Anterior cingulate cortex (tissue), 58 donors: ENCODE results near the gene CERT1.

Source experiments
- DNase-seq, 58 donors: peaks; one replicate each; lab custom pipeline; 2025; lab: John Stamatoyannopoulos, UW

The CERT1 gene

DNA sequence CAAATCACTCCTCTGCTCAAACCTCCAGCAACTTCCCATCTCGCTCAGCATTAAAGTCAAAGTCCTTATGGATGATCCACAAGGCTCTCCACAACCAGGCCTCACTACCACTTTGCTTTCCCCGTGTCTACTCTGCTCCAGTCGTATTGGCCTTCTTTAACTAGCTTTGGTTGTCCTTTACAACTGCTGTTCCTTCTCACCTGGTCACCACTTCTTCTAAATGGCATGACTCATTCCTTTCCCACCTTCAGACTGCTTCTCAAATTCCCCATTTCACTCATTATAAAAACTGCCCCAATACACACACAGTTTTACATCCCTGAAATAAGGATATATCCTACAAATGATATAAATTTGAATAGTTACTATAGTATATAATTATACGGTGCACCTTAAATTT, 30.4 kb downstream of the CERT1 start:
- no peak for DNase-seq

DNA sequence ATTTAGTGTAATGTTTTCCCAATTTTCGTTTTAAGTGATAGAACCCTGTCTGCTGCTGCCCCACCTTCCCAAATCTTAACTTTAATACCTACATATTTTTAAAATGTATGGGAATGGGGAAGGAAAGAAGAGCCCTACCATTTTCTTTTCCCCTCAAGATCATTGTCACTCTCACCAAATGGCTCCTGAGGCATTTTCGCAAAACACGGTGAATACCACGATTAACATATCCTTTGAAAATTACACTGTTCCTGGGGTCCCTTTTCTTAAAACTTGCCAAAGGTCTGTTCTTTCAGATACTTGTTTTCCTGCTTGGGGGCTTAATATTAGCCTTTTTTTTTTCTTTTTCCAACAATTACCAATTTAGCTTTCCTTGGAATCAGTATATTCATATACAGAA, 36.1 kb downstream of the CERT1 start:
- no peak for DNase-seq

GRCh38 chr5:75473463-75473862, 38.0 kb downstream of the CERT1 start:
- no peak for DNase-seq

- DNase-seq, result no peak
Measured at GRCh38 chr5:75472973-75473372, 38.5 kb downstream of the CERT1 start.

DNA sequence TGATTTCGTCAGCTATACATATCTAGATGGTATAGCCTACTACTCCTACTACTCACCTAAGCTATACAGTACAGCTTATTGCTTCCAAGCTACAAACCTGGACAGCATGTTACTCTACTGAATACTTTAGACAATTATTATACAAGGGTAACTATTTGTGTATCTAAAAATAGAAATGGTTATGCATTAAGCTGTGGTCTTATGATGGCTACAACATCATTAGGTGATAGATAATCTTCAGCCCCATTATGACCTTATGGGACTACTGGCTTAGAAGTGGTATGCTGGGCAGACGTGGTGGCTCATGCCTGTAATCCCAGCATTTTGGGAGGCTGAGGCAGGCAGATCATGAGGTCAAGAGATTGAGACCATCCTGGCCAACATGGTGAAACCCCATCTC, 40.2 kb downstream of the CERT1 start:
- no peak for DNase-seq

- DNase-seq, result no peak
Measured at GRCh38 chr5:75469017-75469416, 42.4 kb downstream of the CERT1 start.

GRCh38 chr5:75468593-75468992, 42.8 kb downstream of the CERT1 start:
- DNase-seq, result no peak

DNA sequence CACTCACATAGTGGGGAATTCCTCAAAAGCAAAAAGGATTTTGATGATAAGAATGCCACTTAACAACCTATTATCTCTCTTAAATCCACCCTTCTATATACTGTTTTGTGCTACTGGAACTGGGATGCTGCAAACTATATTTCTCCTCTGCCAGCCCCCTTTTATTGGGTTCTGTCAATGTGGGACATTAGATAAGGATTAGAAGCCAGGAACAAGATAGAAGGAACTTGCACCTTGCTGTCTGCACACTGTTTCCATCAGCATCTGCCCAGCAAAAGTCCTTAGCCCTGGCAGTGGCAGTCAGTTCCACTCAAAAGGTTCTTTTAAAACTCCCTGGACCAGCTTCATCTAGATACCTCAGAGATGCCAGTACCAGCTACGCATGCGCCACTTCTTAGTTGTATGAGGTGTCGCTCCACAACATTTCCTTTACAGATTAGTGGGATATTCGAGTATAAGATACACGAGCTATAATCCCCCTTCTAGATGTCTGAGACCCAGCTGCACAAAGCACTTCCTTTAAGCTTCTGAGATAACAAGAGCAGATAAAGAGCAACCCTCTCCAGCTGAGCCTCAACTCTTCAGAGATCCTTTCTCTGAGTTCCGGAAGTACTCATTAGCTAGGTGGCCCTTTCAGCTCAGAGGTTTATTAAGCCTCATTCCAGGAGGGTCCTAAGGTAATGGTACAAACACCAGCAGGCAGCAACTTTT, 45.3 kb downstream of the CERT1 start:
- no peak for DNase-seq

DNA sequence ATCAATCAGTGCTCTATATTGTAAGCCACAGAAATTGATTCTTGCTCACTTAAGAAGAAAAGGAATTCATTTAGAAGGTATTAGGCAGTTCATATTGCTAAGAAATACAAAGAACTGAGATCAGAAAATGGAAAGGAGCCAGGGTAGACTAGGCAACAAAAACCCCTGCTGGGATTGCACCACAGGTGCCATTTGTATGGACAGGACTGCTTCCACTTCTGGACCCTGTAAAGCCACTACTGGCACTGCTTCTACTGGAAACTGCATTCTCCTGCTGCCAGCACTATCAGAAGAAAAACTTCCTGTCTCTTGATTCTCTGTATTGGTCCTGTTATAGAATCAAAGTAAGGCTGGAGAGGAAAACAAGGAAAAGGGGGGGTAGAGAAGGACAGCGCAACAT, 45.9 kb downstream of the CERT1 start:
- peak in 6 of 58 donors; percentile 0 to 12 (median 3) for DNase-seq

DNA sequence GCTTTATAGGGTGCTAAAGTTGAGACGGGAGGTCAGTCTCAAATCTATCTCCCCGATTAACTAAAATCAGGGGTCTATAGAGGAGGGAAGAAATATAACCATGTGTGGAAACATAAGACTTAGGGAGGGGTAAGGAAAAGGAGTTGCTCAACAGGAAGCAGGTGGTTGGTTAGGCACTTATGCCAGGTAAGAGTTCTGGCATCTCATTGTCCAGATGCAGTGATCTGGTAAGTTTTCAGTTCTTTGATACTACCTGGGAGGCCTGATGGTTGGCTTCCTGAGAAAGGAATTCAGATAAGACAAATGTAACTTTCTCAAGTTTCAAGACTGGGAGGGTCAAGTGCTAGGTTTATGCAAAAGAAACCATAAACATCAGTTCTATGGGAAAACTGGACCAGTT, 47.7 kb downstream of the CERT1 start:
- no peak for DNase-seq

GRCh38 chr5:75461679-75462078, 49.8 kb downstream of the CERT1 start:
- DNase-seq, result no peak

DNA sequence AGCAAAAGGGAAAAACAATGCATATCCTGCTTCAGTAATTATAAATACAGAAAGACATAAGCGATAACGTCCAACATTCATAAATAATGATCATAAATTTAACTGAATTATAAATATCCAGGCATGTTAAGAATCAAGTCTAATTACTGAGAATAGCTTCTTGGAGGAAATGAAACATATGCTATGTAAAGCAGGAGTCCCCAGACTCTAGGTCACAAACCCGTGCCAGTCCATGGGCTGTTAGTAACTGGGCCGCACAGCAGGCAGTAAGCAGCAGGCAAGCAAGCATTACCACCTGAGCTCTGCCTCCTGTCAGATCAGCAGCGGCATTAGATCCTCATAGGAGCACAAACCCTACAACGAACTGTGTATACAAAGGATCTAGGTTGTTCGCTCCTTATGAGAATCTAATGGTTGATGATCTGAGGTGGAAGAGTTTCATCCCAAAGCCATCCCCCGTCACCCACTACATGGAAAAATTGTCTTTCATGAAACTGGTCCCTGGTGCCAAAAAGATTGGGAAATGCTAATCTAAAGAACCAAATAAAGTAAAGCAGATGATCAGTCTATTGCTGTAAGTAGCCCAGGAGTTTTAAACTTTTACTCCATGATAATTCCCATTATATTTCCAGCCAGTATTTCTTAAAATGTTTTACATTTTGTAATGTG, 50.4 kb downstream of the CERT1 start:
- DNase-seq, result no peak

DNA sequence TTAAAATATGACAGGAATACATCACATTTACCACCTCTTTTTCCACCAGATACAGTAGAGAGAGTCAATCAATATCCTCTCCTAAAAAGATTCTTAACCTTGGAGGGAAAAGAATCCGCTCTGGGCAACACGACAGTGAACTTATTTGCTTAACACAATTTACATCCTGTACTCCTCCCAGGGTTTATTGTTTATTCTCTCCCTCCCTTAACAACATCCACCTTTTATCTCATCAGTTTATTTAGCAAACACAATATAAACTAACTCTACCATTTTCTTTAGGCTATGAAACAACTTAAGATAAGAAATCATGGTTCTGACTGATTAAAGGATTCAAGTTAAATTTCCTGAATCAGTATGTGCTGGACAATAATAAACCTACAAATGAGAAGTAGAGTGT, 50.9 kb downstream of the CERT1 start:
- DNase-seq, result no peak

DNA sequence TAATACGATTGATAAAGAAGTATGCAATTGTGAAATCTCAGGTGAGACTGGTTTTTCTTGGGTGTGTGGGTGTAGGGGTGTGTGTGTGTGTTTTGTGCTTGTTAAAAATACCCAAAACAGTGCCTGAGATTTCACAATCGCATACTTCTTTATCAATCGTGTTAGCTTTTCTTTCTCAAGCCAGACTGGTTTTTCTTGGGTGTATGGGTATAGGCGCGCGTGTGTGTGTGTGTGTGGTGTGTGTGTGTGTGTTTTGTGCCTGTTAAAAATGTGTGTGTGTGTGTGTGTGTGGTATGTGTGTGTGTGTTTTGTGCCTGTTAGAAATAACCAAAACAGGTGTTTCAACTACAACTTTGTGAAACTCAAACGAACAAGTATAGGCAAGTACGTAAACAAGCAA, 53.7 kb downstream of the CERT1 start:
- DNase-seq, result no peak

DNA sequence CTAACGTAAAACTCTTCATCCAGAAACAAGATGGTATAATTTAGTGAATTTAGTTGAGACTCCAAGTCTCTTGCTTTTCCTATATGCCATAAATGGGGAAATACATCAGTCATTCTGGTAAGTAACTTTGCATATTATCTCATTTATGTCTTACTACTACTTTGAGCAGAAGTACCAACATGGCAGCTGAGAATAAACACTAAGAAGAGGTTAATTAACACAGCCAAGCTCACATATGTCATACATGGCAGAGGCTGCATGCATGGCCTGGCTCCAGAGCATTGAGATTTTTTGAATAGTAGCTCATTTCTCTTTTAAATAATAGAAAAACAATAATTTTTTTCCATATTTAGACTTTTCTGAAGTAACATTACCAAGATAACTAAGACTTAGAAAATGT, 54.3 kb downstream of the CERT1 start:
- DNase-seq, result no peak

GRCh38 chr5:75450069-75450468, 61.4 kb downstream of the CERT1 start:
- DNase-seq, result no peak

DNA sequence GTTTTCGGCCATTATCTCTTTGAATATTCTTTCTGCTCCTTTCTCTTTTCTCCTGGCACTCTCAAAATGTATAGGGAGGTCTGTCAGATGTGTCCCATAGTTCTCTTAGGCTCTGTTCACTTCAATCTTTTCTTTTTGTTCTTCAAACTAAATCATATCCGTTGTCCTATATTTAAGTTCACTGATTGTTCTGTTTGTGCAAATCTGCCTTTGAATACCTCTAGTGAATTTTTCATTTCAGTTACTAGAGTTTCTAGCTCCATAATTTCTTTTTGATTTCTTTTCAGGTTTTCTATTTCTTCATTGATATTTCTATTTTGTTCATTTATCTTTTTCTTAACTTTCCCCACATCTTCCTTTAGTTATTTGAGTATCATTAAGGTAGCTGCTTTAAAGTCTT, 65.4 kb downstream of the CERT1 start:
- no peak for DNase-seq

DNA sequence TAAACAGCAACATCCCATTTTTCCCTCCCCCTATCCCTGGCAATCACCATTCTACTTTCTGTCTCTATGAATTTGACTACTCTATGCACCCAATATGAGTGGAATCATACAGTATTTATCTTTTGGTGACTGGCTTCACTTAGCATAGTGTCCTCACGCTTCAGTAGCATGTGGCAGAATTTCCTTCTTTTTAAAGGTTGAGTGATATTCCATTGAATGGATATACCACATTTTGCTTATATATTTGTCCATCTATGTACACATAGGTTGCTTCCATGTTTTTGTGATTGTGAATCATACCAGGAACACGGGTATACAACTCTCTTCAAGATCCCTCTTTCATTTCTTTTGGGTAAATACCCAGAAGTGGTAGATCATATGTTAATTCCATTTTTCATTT, 69.9 kb downstream of the CERT1 start:
- no peak for DNase-seq

DNA sequence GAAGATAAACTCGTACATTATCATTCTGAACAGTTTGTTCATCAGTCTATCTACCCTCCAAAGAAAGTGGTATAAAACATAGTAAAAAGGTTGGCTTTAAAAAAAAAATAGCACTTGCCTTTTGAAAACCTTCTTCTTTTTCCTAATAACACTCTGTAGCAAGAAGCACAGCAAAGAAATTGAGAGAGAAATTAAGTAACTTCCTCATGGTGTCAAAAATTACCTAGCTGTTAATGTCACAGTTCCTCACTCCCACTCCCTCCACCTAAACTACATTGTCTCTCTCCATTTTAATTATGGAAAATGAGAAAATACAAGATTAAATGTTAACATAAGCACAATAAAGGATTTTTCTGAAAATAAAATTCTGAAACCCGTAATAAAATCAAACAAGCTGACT, 72.2 kb downstream of the CERT1 start:
- DNase-seq, result no peak

DNA sequence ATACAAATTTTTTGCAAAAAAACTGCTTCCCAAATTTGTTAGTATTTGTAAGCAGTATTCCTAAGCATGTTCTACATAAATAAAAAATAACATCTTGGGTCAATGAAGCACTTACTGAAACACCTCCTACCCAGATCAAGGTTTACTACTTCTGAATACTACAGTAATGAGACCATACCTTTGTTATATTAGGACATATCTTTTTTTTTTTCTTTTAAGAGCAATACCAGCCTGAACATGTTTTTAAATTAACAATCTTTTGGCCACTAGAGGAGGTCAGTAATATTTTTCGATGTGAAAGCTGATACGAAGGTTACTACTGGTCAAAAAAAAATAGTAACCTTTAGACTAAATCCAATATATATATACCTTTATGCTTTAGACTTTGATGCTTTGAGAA, 72.7 kb downstream of the CERT1 start:
- DNase-seq, result no peak

- DNase-seq, result no peak
Measured at GRCh38 chr5:75435096-75435495, 76.3 kb downstream of the CERT1 start.

DNA sequence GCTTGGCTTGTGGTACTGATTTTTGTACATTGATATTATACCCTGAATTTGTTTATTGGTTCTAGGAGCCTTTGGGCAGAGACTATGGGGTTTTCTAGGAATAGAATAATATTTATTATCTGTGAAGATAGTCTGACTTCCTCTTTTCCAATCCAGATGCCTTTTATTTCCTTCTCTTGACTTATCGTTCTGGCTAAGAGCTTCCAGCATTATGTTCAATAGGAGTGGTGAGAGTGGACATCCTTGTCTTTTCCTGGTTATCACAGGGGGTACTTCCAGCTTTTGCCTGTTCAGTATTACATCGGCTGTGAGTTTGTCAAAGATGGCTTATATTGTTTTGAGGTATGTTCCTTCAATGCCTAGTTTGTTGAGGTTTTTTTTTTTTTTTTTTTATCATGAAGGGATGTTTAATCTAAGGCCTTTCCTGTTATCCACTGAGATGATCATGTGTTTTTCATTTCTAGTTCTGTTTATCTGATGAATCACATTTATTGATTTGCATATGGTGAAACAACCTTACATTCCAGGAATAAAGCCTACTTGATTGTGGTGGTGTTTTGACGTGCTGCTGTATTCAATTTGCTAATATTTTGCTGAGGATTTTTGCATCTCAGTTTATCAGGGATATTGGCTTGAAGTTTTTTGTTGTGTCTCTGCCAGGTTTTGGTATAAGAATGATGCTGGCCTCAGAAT, 77.5 kb downstream of the CERT1 start:
- no peak for DNase-seq
